Gastrocnemius medialis (tissue), 4 donors: ENCODE results near the gene TBL1X.

Experiments
- CTCF ChIP-seq, 5 experiments: fragments of 450-650 bp in 3 of 5; fragments of 200-600 bp in 2 of 5; sonication (generic) in 2 of 5; IDR thresholded peaks in 4 of 5; conservative IDR thresholded peaks in 1 of 5; 1 replicate in 4 of 5; 2 replicates in 1 of 5; pipeline ENCODE4 v1.5.1; 2016 to 2019; ENCODE audit warnings: antibody characterized with exemption in 5 of 5, mild to moderate bottlenecking in 3 of 5, moderate library complexity in 3 of 5
- POLR2A ChIP-seq, 2 donors: fragments of 450-650 bp; IDR thresholded peaks; one replicate each; pipeline ENCODE4 v1.6.1; 2017; ENCODE audit warnings: antibody characterized with exemption in 2 of 2, mild to moderate bottlenecking in 2 of 2, moderate library complexity in 2 of 2

GRCh38 chrX:9683350-9683749 lies 218.5 kb downstream of the TBL1X start:
- no peak for TF ChIP-seq CTCF (IDR thresholded peaks at IDR 0.05 in 4 of 5, conservative IDR thresholded peaks at IDR 0.05 in 1 of 5)
- TF ChIP-seq POLR2A (IDR thresholded peaks at IDR 0.05), result no peak
